CD14-positive monocyte (primary cell): Measurements from ENCODE around the gene PELI2. TPM values are rescaled to one million over a fixed set of nuclear protein-coding genes. Genes with fewer than 3 reads are reported as not detected.

Experiments
- DNase-seq, 3 donors: peaks; one replicate each; pipeline ENCODE4 v3.0.0-alpha.2; 2011 to 2022
- H2AFZ ChIP-seq: 2 replicates; pipeline ENCODE4 v1.6.0; 2012; ENCODE audit warnings: mild to moderate bottlenecking, low read depth, low read length, inconsistent platforms; ENCODE audit not compliant: insufficient read depth, poor library complexity, severe bottlenecking
- H3K27ac ChIP-seq, 2 donors: 1 replicate in 1 of 2; 2 replicates in 1 of 2; pipeline ENCODE4 v1.5.1; 2012 to 2013; ENCODE audit warnings: low read length in 2 of 2, control low read depth in 1 of 2, inconsistent platforms in 1 of 2, low read depth in 1 of 2, mild to moderate bottlenecking in 1 of 2
- H3K27me3 ChIP-seq, 2 donors: one replicate each; pipeline versions ENCODE4 v1.6.0 to v1.6.1; 2011 to 2013; ENCODE audit warnings: low read length in 2 of 2; ENCODE audit not compliant: control insufficient read depth in 2 of 2, insufficient read depth in 2 of 2
- H3K36me3 ChIP-seq, 2 donors: replicated peaks in 1 of 2; 1 replicate in 1 of 2; 2 replicates in 1 of 2; pipeline versions ENCODE4 v1.5.1 to v1.6.1; 2012 to 2013; ENCODE audit warnings: low read length in 2 of 2, control low read depth in 1 of 2, inconsistent platforms in 1 of 2, mild to moderate bottlenecking in 1 of 2; ENCODE audit not compliant: insufficient read depth in 2 of 2, control insufficient read depth in 1 of 2
- H3K4me1 ChIP-seq, 2 donors: 1 replicate in 1 of 2; 2 replicates in 1 of 2; pipeline versions ENCODE4 v1.5.1 to v1.6.1; 2012 to 2013; ENCODE audit warnings: low read length in 2 of 2, control low read depth in 1 of 2, inconsistent platforms in 1 of 2, mild to moderate bottlenecking in 1 of 2, moderate library complexity in 1 of 2; ENCODE audit not compliant: insufficient read depth in 2 of 2, control insufficient read depth in 1 of 2
- H3K4me2 ChIP-seq: replicated peaks from 2 replicates; pipeline ENCODE3; 2012; ENCODE audit warnings: low read length, moderate library complexity, mild to moderate bottlenecking; ENCODE audit not compliant: poor library complexity, severe bottlenecking; ENCODE audit errors: extremely low read depth
- H3K4me3 ChIP-seq, 3 experiments: fragments of 200-600 bp in 1 of 3; sonication (generic) in 1 of 3; replicated peaks in 1 of 3; 1 replicate in 2 of 3; 2 replicates in 1 of 3; pipeline ENCODE4 v1.5.1; 2011 to 2013; ENCODE audit warnings: low read length in 3 of 3, mild to moderate bottlenecking in 3 of 3, control low read depth in 2 of 3, low read depth in 2 of 3, inconsistent platforms in 1 of 3, moderate library complexity in 1 of 3
- H3K79me2 ChIP-seq: 2 replicates; pipeline ENCODE4 v1.6.0; 2012; ENCODE audit warnings: mild to moderate bottlenecking, control low read depth, inconsistent platforms, low read length, moderate library complexity; ENCODE audit not compliant: insufficient read depth
- H3K9ac ChIP-seq: 2 replicates; pipeline ENCODE4 v1.6.0; 2017; ENCODE audit warnings: low read length, mild to moderate bottlenecking; ENCODE audit not compliant: insufficient read depth, poor library complexity, severe bottlenecking
- H3K9me3 ChIP-seq, 2 donors: replicated peaks in 1 of 2; 1 replicate in 1 of 2; 2 replicates in 1 of 2; pipeline versions ENCODE4 v1.5.1 to v1.6.1; 2012 to 2013; ENCODE audit warnings: low read length in 2 of 2, control low read depth in 1 of 2; ENCODE audit not compliant: control insufficient read depth in 1 of 2, insufficient read depth in 1 of 2
- H4K20me1 ChIP-seq: 2 replicates; pipeline ENCODE4 v1.6.0; 2012; ENCODE audit warnings: mild to moderate bottlenecking, low read length, control low read depth, moderate library complexity; ENCODE audit not compliant: insufficient read depth
- H3K27ac Mint-ChIP-seq, 7 donors: one replicate each; pipeline ENCODE4 v1.8.0; 2020; ENCODE audit warnings: mild to moderate bottlenecking in 7 of 7, mixed read lengths in 7 of 7, moderate library complexity in 6 of 7, inconsistent platforms in 2 of 7
- H3K27me3 Mint-ChIP-seq, 3 donors: one replicate each; pipeline ENCODE4 v1.8.0; 2021 to 2022; ENCODE audit warnings: low read depth in 3 of 3, mild to moderate bottlenecking in 3 of 3, mixed read lengths in 3 of 3, moderate library complexity in 3 of 3, inconsistent platforms in 1 of 3
- H3K36me3 Mint-ChIP-seq, 2 donors: one replicate each; pipeline ENCODE4 v1.8.0; 2020; ENCODE audit warnings: mixed read lengths in 2 of 2, inconsistent platforms in 1 of 2, mild to moderate bottlenecking in 1 of 2
- H3K4me1 Mint-ChIP-seq: one replicate; pipeline ENCODE4 v1.8.0; 2020; ENCODE audit warnings: mild to moderate bottlenecking, mixed read lengths
- H3K4me3 Mint-ChIP-seq, 2 donors: one replicate each; pipeline ENCODE4 v1.8.0; 2020; ENCODE audit warnings: mild to moderate bottlenecking in 2 of 2, mixed read lengths in 2 of 2, moderate library complexity in 1 of 2
- H3K9me3 Mint-ChIP-seq, 7 donors: one replicate each; pipeline ENCODE4 v1.8.0; 2020 to 2022; ENCODE audit warnings: mixed read lengths in 7 of 7, mild to moderate bottlenecking in 6 of 7, moderate library complexity in 6 of 7, inconsistent platforms in 2 of 7
- WGBS: methylation state at CpG from one replicate; pipeline ENCODE4 v1.1.5; 2013; ENCODE audit warnings: missing lambda C conversion rate; ENCODE audit not compliant: insufficient coverage; 5-methylcytosine and 5-hydroxymethylcytosine counted together
- intact Hi-C, 2 donors: fragments of 100-400 bp; cut with micrococcal nuclease; formaldehyde crosslinking; loops; one replicate each; pipeline versions ENCODE4 v1.15.0 to v1.15.1; 2023
- polyA plus RNA-seq, 3 donors: library from polyadenylated mRNA; depleted of rRNA in 1 of 3; unstranded in 2 of 3; stranded (reverse) in 1 of 3; fragments of 300-500 nt in 2 of 3; fragments of >200 nt in 1 of 3; fragmentation: Illumina TruSeq in 2 of 3; gene quantifications; 1 replicate in 2 of 3; 2 replicates in 1 of 3; pipeline ENCODE4 v1.2.3, GENCODE V29; 2012 to 2021
- TF ChIP-seq, protein P1 (sequence below): fragments of 200-600 bp; IDR thresholded peaks from one replicate; pipeline ENCODE4 v1.8.0; 2022; ENCODE audit warnings: antibody characterized with exemption, mild to moderate bottlenecking

Gene PELI2
- polyA plus RNA-seq, 3 donors, result 10.1 to 35.8 (median 12.5) TPM

DNA sequence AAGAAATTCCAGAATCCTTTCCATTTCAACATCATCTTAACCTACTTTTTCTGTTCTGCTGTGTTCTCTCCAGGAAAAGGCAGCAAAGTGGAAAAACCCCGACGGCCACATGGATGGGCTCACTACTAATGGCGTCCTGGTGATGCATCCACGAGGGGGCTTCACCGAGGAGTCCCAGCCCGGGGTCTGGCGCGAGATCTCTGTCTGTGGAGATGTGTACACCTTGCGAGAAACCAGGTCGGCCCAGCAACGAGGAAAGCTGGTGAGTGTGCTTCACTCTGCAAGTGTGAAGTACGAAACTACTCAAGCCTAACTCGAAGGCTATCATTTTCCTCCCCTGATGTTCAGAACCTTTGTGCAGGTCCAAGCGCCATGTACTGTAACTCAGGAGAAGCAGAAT lies 172.0 kb downstream of the PELI2 start:
- TF ChIP-seq, protein P1, sequence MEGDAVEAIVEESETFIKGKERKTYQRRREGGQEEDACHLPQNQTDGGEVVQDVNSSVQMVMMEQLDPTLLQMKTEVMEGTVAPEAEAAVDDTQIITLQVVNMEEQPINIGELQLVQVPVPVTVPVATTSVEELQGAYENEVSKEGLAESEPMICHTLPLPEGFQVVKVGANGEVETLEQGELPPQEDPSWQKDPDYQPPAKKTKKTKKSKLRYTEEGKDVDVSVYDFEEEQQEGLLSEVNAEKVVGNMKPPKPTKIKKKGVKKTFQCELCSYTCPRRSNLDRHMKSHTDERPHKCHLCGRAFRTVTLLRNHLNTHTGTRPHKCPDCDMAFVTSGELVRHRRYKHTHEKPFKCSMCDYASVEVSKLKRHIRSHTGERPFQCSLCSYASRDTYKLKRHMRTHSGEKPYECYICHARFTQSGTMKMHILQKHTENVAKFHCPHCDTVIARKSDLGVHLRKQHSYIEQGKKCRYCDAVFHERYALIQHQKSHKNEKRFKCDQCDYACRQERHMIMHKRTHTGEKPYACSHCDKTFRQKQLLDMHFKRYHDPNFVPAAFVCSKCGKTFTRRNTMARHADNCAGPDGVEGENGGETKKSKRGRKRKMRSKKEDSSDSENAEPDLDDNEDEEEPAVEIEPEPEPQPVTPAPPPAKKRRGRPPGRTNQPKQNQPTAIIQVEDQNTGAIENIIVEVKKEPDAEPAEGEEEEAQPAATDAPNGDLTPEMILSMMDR, result no peak
- Histone ChIP-seq H3K36me3 (peaks cover 57 to 74% of the 10 kb centered on the region in 2 donors), H2AFZ (no peak overlapping the region), H3K27me3 (no peaks in the 10 kb centered on the region), H3K79me2 (no peaks in the 10 kb centered on the region), H4K20me1 (peaks cover 64% of the 10 kb centered on the region), H3K9me3 (no peaks in the 10 kb centered on the region), H3K4me2 (no peak overlapping the region), H3K4me1 (no peaks in the 10 kb centered on the region), H3K27ac (no peak overlapping the region), H3K4me3 (no peak overlapping the region), H3K9ac (no peak overlapping the region)
- Mint-ChIP-seq H3K27me3 (peaks cover 0 to 2% (median 0%) of the 10 kb centered on the region in 3 donors), H3K4me1 (no peaks in the 10 kb centered on the region), H3K9me3 (no peaks in the 10 kb centered on the region), H3K36me3 (peaks cover 52 to 64% of the 10 kb centered on the region in 2 donors), H3K4me3 (no peak overlapping the region), H3K27ac (peak overlapping the region in 2 of 7 donors; percentile 15 to 74)
- 100% methylated on average over 12 of the region's 14 CpGs for WGBS
- intact Hi-C loops, result no loop called here
- no peak for DNase-seq

DNA sequence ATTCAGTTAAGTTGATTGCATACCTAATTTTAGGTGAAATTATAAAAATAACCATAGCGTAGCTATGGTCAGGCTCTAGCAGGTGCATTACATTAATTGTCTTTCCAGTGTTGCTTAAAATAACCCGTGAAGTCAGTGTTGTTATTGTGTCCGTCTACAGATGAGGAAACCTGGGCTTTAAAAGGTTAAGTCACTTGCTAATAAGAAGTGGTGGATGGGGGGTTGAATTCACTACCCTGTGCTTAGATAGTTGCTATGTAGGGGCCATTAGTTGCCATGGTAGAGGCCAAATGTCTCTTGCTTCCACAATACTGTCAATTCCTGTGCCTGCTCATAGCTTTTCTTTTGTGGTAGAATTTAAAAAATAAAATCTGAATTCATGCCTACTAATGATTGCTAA lies 174.8 kb downstream of the PELI2 start:
- H2AFZ ChIP-seq, result no peak overlapping the region
- no peaks in the 10 kb centered on the region for H3K27me3 ChIP-seq
- no peaks in the 10 kb centered on the region for H3K9me3 ChIP-seq
- DNase-seq, result no peak
- Mint-ChIP-seq H3K4me3 (no peak overlapping the region), H3K27me3 (peaks cover 0 to 2% (median 2%) of the 10 kb centered on the region in 3 donors), H3K4me1 (no peaks in the 10 kb centered on the region), H3K27ac (no peak overlapping the region), H3K9me3 (no peaks in the 10 kb centered on the region), H3K36me3 (peaks cover 75 to 86% of the 10 kb centered on the region in 2 donors)
- H3K9ac ChIP-seq, result no peak overlapping the region
- peak overlapping the region in 1 of 2 donors; percentile 15 for H3K27ac ChIP-seq
- intact Hi-C loops, result no loop called here
- WGBS, result 100% methylated on average over 1 of the region's 3 CpGs
- H4K20me1 ChIP-seq, result peaks cover 48% of the 10 kb centered on the region
- no peaks in the 10 kb centered on the region for H3K79me2 ChIP-seq
- H3K4me1 ChIP-seq, result no peaks in the 10 kb centered on the region
- no peak overlapping the region for H3K4me2 ChIP-seq
- TF ChIP-seq, protein P1, result no peak
- no peak overlapping the region for H3K4me3 ChIP-seq
- peaks cover 78 to 96% of the 10 kb centered on the region in 2 donors for H3K36me3 ChIP-seq
